Measurements from ENCODE around the gene SRGAP1. TPM values are rescaled to one million over a fixed set of nuclear protein-coding genes. Genes with fewer than 3 reads are reported as not detected.

SRGAP1 gene
- total and polyA plus RNA-seq, 2 of the 13 experiments (the other 11 are each of a cell fraction or from before 2014, with no cell fraction given) = 1.6 to 3.4 TPM

GRCh38 chr12:63906876-63907275, 62.4 kb downstream of the SRGAP1 start:
- H3K9me3 ChIP-seq (ENCODE audit: low read length) = no peaks in the 10 kb centered on the region
- no peaks in the 10 kb centered on the region for H3K4me1 ChIP-seq (ENCODE audit: insufficient read depth, low read length)
- no peak overlapping the region for H3K4me2 ChIP-seq (ENCODE audit: low read depth, low read length)
- no peak for ATAC-seq
- ChIA-PET POLR2A (no interaction called here), CTCF (ENCODE audit: low intra/inter-chr PET ratio, low total read pairs) (no interaction called here)
- H2AFZ ChIP-seq (ENCODE audit: low read length) = no peak overlapping the region
- WGBS (ENCODE audit: low lambda C conversion rate) = 71% methylated on average over 1 of the region's 1 CpG
- H3K27ac ChIP-seq (ENCODE audit: extremely low read length, insufficient read depth, low read length) = no peak overlapping the region
- H3K36me3 ChIP-seq (replicated peaks in 1 of 2; ENCODE audit: control insufficient read depth in 1 of 2, insufficient read depth in 2 of 2, low read length in 2 of 2) = no peaks in the 10 kb centered on the region
- H4K20me1 ChIP-seq (ENCODE audit: insufficient read depth, low read length) = no peaks in the 10 kb centered on the region
- BruUV-seq (replicated peaks) = no TSS peak
- H3K79me2 ChIP-seq (ENCODE audit: insufficient read depth, low read length) = peaks cover 3% of the 10 kb centered on the region
- no peak overlapping the region for H3K4me3 ChIP-seq (replicated peaks in 1 of 3; ENCODE audit: insufficient read depth in 1 of 3, low read depth in 2 of 3, low read length in 3 of 3)
- FAIRE-seq = no peak
- no peaks in the 10 kb centered on the region for H3K27me3 ChIP-seq (ENCODE audit: control insufficient read depth in 1 of 2, insufficient read depth in 2 of 2, low read length in 2 of 2)
- DNase-seq (ENCODE audit: low spot score) = no peak
- H3K9ac ChIP-seq (ENCODE audit: insufficient read depth, low read depth, low read length) = no peak overlapping the region
- in situ Hi-C loops (cut with HindIII; ENCODE audit: extremely low pct_ligation_motif_present, low pct_unique_long_range_greater_than_20kb) = no loop called here
- intact Hi-C loops (cut with micrococcal nuclease; ENCODE audit: unreplicated experiment) = no loop called here
- TF ChIP-seq ZZZ3 (CRISPR knock-in tag; IDR thresholded peaks at IDR 0.05; ENCODE audit: borderline replicate concordance) (no peak), SP4 (CRISPR knock-in tag; IDR thresholded peaks at IDR 0.05) (no peak), SKI (IDR thresholded peaks at IDR 0.05; ENCODE audit: partially characterized antibody) (no peak), ZNF672 (CRISPR knock-in tag; IDR thresholded peaks at IDR 0.05) (no peak), MXD4 (CRISPR knock-in tag; IDR thresholded peaks at IDR 0.05) (no peak), IKZF1 (IDR thresholded peaks at IDR 0.05) (no peak), ZNF772 (CRISPR knock-in tag; IDR thresholded peaks at IDR 0.05) (no peak), THRA (CRISPR knock-in tag; IDR thresholded peaks at IDR 0.05; ENCODE audit: borderline replicate concordance) (no peak), POLR2AphosphoS2 (IDR thresholded peaks at IDR 0.05; ENCODE audit: low read depth, low read length) (no peak), E2F2 (CRISPR knock-in tag; IDR thresholded peaks at IDR 0.05; ENCODE audit: borderline replicate concordance) (no peak), ZNF274 (CRISPR knock-in tag; IDR thresholded peaks at IDR 0.05) (no peak), ZBTB33 (CRISPR knock-in tag; IDR thresholded peaks at IDR 0.05) (no peak), ZNF234 (CRISPR knock-in tag; conservative IDR thresholded peaks at IDR 0.05) (no peak), ZNF775 (CRISPR knock-in tag; IDR thresholded peaks at IDR 0.05; ENCODE audit: borderline replicate concordance) (no peak), ZNF784 (CRISPR knock-in tag; IDR thresholded peaks at IDR 0.05; ENCODE audit: borderline replicate concordance) (no peak), SNAPC4 (CRISPR knock-in tag; IDR thresholded peaks at IDR 0.05) (no peak)
